Fibroblast of upper back skin (primary cell): ENCODE results near the gene C11orf24.
"Not testable (repeated sequence)": the region's sequence is repeated elsewhere in the genome, so short reads cannot be mapped to it uniquely, and the experiment has no call there.

Source experiments
- DNase-seq: peaks from one replicate; pipeline ENCODE4 v3.0.0-alpha.2; 2013

C11orf24 gene

DNA sequence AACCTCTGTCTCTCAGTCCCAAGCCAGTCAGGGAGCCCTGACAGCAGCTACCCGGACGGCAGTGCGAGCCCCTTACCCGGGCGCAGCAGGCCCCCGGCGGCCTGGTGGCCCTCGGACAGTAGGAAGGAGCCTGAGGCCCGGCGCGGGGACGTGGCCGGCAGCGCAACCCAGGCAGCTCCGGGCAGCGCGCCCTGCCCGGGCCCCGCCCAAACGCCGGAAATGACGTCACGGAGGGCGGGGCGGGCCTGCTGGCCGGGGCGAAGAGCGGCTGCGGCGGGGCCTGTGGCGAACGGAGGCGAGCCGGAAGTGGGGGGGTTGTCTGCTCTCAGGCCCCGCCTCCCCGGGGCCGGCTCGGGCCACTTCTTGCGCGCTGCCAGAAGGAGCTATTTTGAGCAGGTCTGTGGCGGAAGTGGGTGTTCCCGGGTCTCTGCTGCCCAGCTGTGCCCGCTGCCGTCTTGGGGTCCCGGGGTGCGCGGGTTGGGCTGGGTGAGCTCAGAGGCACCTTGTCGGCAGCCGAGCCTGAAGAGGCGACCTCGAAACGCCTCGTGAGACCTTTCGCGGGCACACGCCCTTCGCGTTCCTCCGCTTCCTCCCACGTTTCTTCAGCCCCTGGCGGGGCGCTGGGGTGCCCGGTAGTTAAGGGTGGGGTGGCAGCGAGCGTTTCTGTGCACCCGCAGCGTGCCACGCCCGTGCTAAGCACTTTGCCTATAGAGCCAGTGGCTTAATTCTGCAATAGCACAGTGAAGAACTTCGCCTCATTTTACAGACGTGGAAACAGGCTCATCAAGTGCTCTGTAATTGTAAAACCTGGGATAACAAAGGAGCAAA, at the start of gene C11orf24:
TSS of gene C11orf24 (minus strand) at position 193 of the 828 bp plus-strand sequence. CDS start 8,206 bp downstream, outside the sequence.
- peak; percentile 93 for DNase-seq

DNA sequence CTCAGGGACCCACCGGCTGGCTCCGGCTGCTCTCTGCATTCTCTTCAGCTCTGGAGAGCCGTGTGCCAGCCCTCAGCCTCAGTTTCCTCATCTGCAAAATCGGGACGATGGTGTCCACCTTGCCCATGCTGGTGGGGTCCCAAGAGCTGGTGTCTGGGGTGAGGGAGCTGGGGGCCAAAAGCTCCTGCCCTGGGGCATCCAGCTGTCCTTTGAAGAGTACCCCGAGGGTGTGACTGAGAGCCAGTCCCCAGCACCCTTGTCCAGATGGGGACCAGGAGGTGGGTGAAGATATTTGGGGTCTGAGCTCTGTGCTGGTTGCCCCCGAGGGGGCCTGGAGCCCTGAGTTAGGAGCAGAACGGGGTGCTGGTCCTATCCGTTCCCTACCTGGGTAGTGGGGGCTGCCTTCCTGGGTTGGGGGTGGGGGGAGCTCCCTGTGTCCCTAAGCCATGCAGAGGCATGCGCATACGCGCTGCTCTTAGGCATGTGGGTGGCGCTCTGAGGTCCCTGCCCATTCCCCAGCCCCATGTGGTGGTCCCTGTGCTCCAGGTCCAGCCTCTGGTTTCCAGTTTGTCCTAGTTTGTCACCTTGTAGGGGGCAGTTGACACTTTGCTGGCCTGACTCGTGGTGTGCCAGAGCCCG, 45.5 kb upstream of the C11orf24 start:
- no peak for DNase-seq

DNA sequence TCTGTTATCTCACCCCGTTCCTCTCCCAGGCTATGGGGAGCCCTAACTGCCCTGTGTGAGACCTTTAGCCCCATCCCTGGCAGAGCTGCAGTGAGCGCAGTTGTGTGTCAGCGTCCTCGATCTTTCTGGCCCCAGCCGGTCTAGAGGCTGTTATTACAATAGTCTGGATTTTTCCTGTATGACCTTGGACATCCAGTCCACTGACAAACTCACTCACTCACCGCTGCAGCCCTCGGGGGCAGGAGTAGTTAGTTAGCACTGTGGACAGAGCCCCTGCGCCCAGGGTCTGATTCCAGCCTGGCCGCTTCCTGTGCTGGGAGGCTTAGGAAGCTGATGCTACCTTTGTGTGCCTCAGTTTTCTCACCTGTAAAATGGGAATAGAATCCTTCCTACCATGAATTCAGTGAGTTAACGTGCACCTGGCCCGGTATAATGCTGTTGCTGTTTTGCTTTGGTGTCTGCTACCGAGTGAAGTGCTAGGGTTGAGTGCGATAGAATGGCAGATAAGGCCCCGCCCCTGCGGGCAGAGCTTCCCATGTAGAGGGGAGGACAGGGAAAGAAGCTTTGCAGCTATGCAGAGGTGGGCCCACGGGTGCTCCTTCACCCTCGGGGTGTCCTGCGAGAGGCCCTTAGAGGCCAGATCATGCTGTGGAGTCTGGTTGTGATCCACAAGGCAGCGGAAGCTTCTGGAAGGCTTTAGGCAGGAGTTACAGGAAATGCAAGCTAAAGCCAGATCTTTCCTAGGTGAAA, 43.6 kb upstream of the C11orf24 start:
- no peak for DNase-seq

DNA sequence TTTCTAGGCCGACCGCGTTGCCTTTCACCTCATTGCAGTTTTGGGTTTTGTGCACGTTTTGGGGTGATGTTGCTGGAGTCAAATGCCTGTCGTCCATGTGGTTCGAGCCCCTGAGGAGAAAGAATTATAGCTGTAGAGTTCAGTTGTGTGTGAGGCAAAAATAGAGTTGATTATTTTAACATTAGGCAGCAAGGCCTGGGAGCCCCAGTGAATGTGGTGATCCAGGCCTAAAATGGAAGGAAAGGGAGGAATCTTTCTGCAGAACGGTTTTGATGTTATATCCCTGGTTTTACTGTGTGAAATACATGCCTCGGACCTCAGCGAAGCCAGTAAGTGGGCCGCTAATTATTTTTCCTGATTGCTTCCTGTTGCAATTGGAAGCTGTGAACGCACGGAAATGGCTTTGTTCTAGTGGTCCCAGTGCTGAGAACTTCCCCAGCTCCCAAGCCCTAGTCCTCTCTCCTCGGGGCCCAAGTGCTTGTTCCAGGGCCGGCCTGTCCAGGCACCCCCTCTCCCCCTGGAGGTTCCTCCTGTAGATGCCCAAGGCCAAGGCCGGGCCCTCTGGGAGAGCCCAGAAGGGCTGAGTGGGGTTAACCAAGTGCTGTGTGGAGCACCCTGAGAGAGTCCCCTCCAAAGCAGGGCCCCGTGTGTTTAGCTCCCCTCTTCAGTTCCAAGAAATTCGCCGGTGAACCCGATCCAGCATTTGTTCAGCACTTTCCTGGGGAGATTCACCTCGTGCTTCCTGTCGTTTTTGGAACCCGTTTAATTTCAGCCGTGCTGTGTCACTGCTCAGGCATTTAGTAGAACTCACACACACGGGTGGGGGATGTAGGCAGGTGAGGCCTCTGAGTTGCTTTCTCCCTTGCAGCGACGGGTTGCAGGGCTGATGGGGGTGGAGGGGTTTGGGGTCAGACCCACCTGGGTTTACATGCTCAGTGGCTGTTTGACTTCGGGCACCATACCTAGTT, 42.7 kb upstream of the C11orf24 start:
- DNase-seq, result peak; percentile 48

DNA sequence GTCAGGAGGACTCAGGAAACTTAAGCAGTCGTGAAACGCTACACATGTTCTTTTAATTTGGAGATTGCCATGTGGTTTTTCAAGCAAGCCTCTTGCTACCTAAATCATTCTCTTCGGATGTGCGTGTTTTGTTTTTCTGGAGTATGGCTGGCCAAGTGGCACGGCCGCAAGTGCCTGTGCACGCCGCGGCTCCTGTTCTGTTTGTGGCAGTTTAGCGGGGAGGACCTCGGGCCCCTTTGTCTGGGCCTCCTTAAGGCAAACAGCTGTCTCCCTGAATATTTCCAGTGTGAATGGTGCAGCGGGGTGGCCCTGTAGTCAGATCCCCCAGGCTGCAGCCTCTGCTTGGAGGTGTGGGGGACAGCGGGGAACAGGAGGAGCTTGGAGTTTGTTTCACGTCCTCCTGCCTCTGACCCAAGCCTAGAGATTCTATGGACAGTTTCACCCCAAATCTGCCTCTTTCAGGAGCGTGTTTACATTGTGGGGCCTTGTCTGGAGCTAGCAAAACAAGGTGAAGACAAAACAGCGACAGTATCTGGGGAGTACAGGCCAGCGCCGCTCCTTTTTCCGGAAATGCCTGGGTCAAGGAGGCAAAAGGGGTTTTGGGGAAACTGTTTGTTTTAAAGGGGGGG, 41.9 kb upstream of the C11orf24 start:
- peak; percentile 40 for DNase-seq

DNA sequence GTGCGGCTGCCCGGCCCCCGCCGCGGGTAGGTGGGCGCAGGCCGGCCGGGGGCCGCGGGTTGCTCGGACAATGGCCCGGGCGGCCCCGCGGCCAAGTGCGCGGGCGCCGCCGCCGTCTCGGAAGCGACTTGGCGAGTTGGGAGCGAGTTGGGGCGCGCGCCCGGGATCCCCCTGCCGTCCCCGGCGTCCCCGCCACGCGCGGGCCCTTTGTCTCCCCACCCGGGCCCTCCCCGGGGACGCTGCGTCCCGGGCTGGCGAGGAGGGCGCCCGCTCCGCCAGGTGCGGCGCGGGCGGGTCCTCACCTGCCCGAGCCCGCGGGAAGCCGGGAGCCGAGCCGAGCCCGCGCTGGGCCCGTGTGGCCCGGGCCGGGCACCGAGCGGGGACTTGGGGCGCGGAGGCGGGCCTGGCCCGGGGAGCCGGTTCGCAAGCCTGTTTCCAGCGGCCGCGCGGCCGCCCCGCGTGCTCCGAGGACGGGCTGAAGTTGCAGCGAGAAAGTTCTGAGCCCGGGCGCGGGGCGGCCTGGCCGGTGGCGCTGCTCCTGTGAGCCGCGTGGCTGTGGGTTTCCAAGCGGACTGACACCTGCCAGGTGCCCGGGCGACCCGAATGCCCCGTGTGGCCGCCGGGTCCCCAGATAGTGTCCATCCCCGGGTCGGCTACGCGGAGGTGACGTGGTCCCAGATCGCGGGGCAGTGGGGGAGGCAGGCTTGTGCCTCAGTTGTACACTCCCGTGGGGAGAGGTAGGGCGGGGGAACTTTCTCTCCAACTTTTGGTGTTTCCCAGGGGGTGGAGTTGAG, 41.2 kb upstream of the C11orf24 start:
- DNase-seq, result no peak

DNA sequence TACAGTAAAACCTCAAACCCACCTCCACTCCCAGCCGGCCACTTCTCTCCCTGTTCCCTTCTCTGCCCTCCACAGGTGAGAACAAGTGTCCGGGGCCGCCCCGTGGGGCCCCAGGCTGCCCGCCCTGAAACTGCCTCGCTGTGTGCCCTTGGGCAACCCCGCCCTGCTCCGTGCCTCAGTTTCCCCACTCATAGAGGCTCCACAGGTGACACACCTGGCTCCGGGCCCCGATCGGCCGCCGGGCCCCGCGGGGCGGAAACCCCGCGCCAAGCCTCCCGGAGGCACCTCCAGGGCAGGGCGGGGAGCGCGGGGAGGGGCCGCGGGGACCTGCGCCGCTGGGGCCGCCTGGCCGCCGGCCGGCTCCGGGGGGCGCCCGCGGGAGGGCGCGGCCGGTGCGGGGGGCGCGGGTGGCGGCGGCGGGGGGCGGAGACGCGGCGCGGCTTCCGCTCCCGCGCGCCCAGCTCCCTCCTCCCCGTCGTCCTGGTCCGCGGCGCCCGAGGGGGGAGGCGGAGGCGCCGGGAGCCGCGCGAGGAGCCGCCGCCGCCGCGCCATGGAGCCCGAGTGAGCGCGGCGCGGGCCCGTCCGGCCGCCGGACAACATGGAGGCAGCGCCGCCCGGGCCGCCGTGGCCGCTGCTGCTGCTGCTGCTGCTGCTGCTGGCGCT, 40.5 kb upstream of the C11orf24 start, which contains the start of gene LRP5:
TSS of gene LRP5 (plus strand) at position 475 of the 663 bp plus-strand sequence. CDS start at position 599, 124 bp downstream.
- peak; percentile 21 for DNase-seq

DNA sequence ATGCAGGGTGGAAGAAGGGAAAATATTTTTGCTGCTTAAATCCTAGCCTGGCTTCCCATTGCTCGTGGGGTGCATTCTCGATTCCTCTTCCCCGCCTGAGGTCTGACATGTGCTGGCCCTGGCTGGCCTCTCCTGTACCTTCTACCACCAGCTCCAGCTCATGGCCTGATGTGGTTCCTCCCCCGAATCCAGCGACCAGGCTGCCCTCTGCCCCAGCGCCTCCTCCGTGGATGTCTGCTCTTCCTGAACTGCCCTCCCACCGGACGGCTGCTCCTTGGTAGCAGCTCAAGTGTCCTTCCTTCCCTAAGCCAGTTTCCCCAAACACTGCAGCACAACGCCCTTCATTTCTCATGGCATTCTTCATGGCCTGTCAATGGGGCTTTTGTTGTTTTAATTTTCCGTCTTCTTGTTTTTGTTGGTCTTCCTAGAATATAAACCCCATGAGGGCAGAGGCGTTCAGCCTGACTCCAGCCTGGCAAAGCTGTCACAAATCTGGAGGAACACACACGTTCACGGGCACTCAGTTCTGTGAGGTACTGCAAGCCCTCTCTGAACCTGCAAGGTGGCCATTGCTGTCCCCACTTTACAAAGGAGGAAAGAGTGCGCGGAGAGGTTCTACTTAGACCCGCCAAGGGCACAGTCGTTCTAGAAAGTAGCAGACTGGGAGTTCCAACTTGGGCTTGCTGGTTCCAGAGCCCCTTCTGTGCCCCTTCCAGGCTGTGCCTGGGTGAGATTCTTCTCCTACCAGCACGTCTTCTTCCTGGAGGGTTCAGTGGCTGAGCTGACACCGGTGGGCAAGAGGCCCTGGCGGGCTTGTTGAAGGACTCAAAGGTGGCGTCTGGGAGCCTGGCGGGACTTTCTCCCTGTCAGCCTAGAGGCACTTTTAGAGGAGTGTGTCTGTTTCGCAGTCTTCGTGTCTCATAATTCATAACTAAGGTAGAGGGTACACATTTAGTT, 39.7 kb upstream of the C11orf24 start:
- no peak for DNase-seq

DNA sequence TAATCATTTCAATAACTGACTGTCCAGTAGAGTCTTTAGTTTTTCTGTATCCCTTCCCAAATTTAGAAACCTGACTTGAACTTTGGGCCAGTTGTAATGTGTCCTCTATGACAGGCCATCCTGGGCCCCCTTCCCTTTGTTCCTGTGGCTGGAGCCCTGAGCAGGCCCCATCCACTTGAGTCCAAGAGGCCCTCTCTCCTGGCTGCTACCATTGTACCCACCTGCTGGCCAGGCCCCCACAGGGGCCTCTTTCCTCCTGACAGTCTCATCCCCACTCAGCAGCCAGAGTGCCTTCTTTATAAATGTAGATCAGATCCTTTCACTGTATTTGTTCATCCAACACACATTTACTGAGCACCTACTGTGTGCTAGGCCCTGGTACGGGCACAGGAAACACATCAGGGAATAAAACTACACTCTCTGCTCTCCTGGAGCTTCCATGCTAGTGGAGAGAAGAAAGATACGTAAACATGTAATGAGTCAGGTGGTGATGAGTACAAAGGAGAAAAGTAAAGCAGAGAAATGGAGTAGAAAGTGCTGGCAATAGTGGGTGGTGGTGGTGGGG, 37.9 kb upstream of the C11orf24 start:
- no peak for DNase-seq

DNA sequence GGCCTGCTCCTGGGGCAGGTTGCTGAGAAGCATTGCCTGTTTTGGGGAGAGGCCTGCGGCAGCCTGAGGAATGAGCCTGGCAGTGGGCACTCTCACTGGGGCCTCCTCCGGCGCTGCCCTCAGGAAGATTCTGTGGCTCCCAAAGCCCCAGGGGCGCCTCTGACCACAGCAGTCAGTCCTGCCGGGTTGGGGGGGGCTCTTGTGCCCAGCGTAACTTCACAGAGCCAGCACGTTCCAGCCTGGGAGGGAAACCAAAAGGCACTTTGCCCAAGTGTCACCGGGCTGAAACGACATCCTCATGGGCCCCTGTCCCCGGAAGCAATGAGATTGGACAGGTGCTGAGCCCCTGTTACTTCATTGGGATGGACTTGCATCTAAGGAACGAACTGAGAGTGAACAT, 36.3 kb upstream of the C11orf24 start:
- DNase-seq, result no peak

DNA sequence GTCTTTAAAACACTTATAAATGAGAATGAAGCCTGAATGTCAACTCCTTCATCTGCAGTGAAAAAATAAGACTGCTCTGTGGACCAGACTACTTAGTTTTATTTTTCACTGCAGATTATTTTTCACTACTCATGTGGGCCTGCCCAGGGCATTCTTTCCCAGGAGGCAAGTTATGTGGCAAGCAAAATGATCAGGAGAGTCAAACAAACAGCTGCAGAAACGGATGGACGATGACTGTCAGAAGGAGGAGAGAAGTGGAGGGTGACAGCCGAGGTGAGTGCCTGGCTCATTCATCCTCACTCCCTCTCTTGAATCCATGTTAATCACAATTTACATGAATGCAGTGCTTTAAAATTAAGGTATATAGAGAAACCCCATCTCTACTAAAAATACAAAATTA, 34.9 kb upstream of the C11orf24 start:
- no peak for DNase-seq

DNA sequence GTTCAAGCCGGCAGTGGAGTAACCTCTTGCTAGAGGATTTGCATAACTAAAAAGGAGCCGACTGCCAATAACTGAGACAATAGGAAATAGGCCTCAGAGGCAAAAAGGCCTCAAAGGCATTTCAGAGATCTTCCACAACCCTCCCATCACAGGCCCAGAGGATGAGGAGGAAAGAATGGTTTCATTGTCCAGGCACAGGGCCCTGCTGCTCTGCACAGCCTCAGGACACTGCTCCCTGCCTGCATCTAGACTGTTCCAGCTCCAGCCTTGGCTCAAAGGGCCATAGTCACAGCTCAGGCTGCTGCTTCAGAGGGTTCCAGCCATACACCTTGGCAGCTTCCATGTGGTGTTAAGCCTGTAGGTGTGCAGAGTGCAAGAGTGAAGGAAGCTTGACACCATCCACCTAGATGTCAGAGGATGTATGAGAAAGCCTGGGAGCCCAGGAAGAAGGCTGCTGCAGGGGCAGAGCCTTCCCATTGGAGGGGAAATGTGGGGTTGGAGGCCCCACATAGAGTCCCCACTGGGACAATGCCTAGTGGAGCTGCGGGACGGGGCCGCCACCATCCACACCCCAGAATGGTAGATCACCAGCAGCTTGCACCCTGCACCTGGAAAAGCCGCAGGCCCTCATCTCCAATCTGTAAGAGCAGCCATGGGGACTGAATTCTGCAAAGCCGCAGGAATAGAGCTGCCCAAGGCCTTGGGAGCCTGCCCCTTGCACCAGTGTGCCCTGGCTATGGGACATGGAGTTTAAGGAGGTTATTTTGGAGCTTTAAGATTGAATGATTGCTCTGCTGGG, 32.4 kb upstream of the C11orf24 start:
- DNase-seq, result no peak

DNA sequence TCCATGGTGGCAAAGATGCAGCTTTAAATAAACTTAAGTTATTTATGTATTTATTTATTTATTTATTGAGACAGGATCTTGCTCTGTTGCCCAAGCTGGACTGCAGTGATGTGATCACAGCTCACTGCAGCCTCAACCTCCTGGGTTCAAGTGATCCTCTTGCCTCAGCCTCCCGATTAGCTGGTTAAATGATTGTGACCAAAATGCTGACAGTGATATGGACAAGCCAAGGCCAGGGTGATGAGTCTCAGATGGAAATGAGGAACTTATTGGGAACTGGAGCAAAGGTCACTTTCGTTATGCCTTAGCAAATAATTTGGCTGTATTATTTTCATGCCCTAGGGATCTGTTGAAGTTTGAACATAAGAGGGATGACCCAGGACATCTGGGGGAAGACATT, 31.3 kb upstream of the C11orf24 start:
- DNase-seq, result no peak

DNA sequence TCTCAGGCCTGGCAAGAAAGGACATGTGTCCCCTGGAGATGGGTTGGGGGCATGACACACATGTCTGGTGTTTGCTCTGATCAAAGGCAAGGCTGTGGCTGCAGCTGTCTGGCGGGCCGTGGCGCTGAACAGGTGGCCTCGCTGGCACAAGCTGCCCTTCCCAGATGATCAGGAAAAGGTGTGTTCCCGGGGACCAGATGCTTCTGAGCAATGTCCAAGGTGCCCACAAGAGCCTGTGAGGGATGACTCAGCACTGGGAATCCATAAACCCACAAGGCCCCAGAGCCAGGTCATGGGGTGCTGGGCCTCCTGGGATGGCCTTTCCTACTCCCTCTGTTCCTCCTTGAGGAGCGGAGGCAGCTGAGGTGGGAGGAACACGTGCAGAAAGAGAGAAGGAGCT, 30.9 kb upstream of the C11orf24 start:
- DNase-seq, result no peak

DNA sequence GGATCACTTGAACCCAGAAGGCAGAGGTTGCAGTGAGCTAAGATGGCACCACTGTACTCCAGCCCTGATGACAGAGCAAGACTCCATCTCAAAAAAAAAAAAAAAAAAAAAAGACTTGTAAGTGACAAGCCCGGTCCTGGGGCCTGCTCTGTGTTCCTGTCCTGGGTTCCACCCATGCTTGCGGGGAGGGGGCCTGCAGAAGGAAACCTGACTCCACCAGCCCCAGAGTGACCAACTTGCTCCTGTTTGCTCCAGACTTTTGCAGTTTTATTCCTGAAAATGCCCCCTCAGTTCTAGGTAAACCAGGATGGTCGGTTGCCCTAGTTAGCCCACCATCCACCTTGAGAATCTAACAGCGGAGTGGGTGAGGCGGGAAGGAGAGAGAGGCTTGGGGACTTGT, 30.5 kb upstream of the C11orf24 start:
- no peak for DNase-seq

DNA sequence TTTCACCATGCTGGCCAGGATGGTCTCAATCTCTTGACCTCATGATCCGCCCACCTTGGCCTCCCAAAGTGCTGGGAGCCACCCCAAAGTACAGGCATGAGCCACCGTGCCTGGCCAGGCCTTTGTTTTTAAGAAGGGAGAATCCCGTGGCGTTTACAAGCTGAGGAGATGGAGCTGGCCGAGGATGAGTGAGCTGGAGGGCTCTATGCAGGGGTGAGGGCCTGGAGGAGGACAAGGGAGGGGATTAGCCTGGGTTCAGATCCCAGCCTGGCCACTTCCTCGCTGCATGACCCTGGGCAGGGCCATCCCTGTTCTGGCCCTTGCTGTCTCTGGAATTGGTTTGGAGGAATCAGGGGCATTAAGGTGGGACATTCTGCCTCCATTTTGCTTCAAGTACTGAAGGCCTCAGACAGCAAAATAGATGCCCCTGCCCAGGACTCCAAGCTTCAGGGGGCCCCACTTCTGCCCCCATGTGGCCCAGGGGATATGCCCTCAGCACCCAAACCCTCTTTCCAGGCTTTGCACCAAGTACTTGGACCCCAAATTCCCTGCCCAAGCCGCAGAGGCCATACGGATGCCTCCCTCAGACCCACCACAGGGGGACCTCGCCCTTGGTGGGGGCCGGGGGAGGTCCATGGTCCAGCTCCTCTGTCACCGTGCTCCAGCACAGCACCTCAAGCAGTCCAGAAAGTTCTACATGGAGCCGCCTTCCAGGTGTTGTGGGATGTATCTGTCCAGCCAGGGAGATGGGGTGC, 28.5 kb upstream of the C11orf24 start:
- no peak for DNase-seq

DNA sequence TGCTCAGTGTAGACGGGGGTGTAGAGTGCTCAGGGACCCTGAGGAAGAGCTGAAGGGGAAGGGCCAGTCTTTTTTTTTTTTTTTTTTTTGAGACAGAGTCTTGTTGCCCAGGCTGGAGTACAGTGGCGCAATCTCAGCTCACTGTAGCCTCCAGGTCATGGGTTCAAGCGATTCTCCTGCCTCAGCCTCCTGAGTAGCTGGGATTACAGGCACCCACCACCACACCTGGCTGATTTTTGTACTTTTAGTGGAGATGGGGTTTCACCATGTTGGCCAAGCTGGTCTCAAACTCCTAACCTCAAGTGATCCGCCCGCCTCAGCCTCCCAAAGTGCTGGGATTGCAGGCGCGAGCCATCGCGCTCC, 27.7 kb upstream of the C11orf24 start:
- not testable (repeated sequence) for DNase-seq
